Sigmoid colon (tissue), 7 donors: Measurements from ENCODE around the gene SCYGR5. TPM values are rescaled to one million over a fixed set of nuclear protein-coding genes. Genes with fewer than 3 reads are reported as not detected.

Experiments
- DNase-seq: peaks from one replicate; pipeline ENCODE4 v3.0.0-alpha.2; 2019
- H3K27ac ChIP-seq, 4 donors: fragments of 200-600 bp; sonication (generic); one replicate each; pipeline ENCODE4 v1.5.1; 2016 to 2019; ENCODE audit warnings: mild to moderate bottlenecking in 1 of 4
- H3K27me3 ChIP-seq, 3 donors: fragments of 200-600 bp; sonication (generic); one replicate each; pipeline ENCODE4 v1.5.1; 2019; ENCODE audit warnings: mild to moderate bottlenecking in 1 of 3
- H3K36me3 ChIP-seq, 4 donors: fragments of 200-600 bp; sonication (generic); one replicate each; pipeline ENCODE4 v1.5.1; 2016 to 2019
- H3K4me1 ChIP-seq, 4 donors: fragments of 200-600 bp; sonication (generic); one replicate each; pipeline ENCODE4 v1.5.1; 2017 to 2019
- H3K4me3 ChIP-seq, 4 donors: fragments of 200-600 bp; sonication (generic); one replicate each; pipeline ENCODE4 v1.5.1; 2017 to 2019; ENCODE audit warnings: mild to moderate bottlenecking in 2 of 4, moderate library complexity in 1 of 4
- H3K9me3 ChIP-seq, 4 donors: fragments of 200-600 bp in 3 of 4; sonication (generic) in 3 of 4; one replicate each; pipeline versions ENCODE4 v1.5.1 to v1.6.1; 2013 to 2019
- CTCF ChIP-seq, 4 experiments: fragments of 450-650 bp in 3 of 4; fragments of 200-600 bp in 1 of 4; IDR thresholded peaks; one replicate each; pipeline ENCODE4 v1.5.1; 2016 to 2019; ENCODE audit warnings: antibody characterized with exemption in 4 of 4, mild to moderate bottlenecking in 3 of 4, moderate library complexity in 2 of 4
- EP300 ChIP-seq, 4 donors: sonication (generic); formaldehyde crosslinking; IDR thresholded peaks; one replicate each; pipeline ENCODE4 v1.6.1; 2017; ENCODE audit warnings: antibody characterized with exemption in 4 of 4
- POLR2A ChIP-seq, 2 donors: fragments of 450-650 bp; IDR thresholded peaks; one replicate each; pipeline ENCODE4 v1.6.1; 2016; ENCODE audit warnings: antibody characterized with exemption in 2 of 2, mild to moderate bottlenecking in 2 of 2, moderate library complexity in 2 of 2
- POLR2AphosphoS5 ChIP-seq, 4 donors: sonication (generic); formaldehyde crosslinking; IDR thresholded peaks; one replicate each; pipeline ENCODE4 v1.6.1; 2017; ENCODE audit warnings: antibody characterized with exemption in 4 of 4
- WGBS, 2 donors: extraction: QIAGEN DNeasy Blood & Tissue Kit; methylation state at CpG; one replicate each; pipeline ENCODE4 v1.1.7; 2013; 5-methylcytosine and 5-hydroxymethylcytosine counted together
- intact Hi-C: fragments of 100-400 bp; cut with DNase I; formaldehyde crosslinking; loops from one replicate; pipeline ENCODE4 v1.15.1; 2023
- polyA plus RNA-seq, 3 donors: library from polyadenylated mRNA; stranded (reverse); fragments of 200-250 nt; gene quantifications; one replicate each; pipeline ENCODE4 v1.2.3, GENCODE V29; 2013
- total RNA-seq, 4 donors: library from RNA; depleted of rRNA; stranded (reverse); fragments of >200 nt; gene quantifications; one replicate each; pipeline ENCODE4 v1.1.0, GENCODE V29; 2016
- donor health status: healthy with polysubstance abuse.
- donor health status: Bipolar disorder and iron deficiency.
- donor health status: healthy.

SCYGR5 gene
- total and polyA plus RNA-seq, 7 donors: not detected

GRCh38 chr2:227701556-227701955, 35.0 kb downstream of the SCYGR5 start:
- Histone ChIP-seq H3K27ac (no peak overlapping the region), H3K4me3 (no peak overlapping the region), H3K4me1 (no peaks in the 10 kb centered on the region), H3K9me3 (no peaks in the 10 kb centered on the region), H3K36me3 (no peaks in the 10 kb centered on the region), H3K27me3 (no peaks in the 10 kb centered on the region)
- intact Hi-C loops: no loop called here
- DNase-seq: no peak
- WGBS, 2 donors: 14 to 60% methylated on average over 3 of the region's 3 CpGs
- TF ChIP-seq POLR2AphosphoS5 (IDR thresholded peaks at IDR 0.05) (no peak), EP300 (IDR thresholded peaks at IDR 0.05) (no peak), CTCF (IDR thresholded peaks at IDR 0.05) (no peak), POLR2A (IDR thresholded peaks at IDR 0.05) (no peak)

GRCh38 chr2:227703280-227703732, 36.7 kb downstream of the SCYGR5 start:
- 14 to 56% methylated on average over 4 of the region's 4 CpGs for WGBS, 2 donors
- Histone ChIP-seq H3K36me3 (no peaks in the 10 kb centered on the region), H3K27ac (no peak overlapping the region), H3K4me1 (no peaks in the 10 kb centered on the region), H3K4me3 (no peak overlapping the region), H3K27me3 (no peaks in the 10 kb centered on the region), H3K9me3 (no peaks in the 10 kb centered on the region)
- TF ChIP-seq POLR2AphosphoS5 (IDR thresholded peaks at IDR 0.05) (no peak), POLR2A (IDR thresholded peaks at IDR 0.05) (no peak), CTCF (IDR thresholded peaks at IDR 0.05) (no peak), EP300 (IDR thresholded peaks at IDR 0.05) (no peak)
- intact Hi-C loops: no loop called here
- DNase-seq: no peak

- intact Hi-C loops: no loop called here
- Histone ChIP-seq H3K27me3 (no peaks in the 10 kb centered on the region), H3K9me3 (no peaks in the 10 kb centered on the region), H3K27ac (no peak overlapping the region), H3K36me3 (no peaks in the 10 kb centered on the region), H3K4me3 (no peak overlapping the region), H3K4me1 (no peaks in the 10 kb centered on the region)
- WGBS, 2 donors: 64 to 82% methylated on average over 3 of the region's 3 CpGs
- no peak for DNase-seq
- TF ChIP-seq EP300 (IDR thresholded peaks at IDR 0.05): no peak
These were observed 37.4 kb downstream of the SCYGR5 start for GRCh38 chr2:227703961-227704360.

- intact Hi-C loops: no loop called here
- Histone ChIP-seq H3K36me3 (no peaks in the 10 kb centered on the region), H3K27ac (no peak overlapping the region), H3K4me1 (no peaks in the 10 kb centered on the region), H3K4me3 (no peak overlapping the region), H3K27me3 (no peaks in the 10 kb centered on the region), H3K9me3 (no peaks in the 10 kb centered on the region)
- WGBS, 2 donors: 32 to 73% methylated on average over 4 of the region's 4 CpGs
- DNase-seq: no peak
- TF ChIP-seq CTCF (IDR thresholded peaks at IDR 0.05): no peak
- TF ChIP-seq POLR2AphosphoS5 (IDR thresholded peaks at IDR 0.05): no peak
- no peak for TF ChIP-seq POLR2A (IDR thresholded peaks at IDR 0.05)
- TF ChIP-seq EP300 (IDR thresholded peaks at IDR 0.05): no peak
These were observed 40.3 kb downstream of the SCYGR5 start for GRCh38 chr2:227706859-227707258.

- Histone ChIP-seq H3K9me3 (no peaks in the 10 kb centered on the region), H3K27ac (no peak overlapping the region), H3K4me3 (no peak overlapping the region), H3K27me3 (no peaks in the 10 kb centered on the region), H3K4me1 (no peaks in the 10 kb centered on the region), H3K36me3 (no peaks in the 10 kb centered on the region)
- DNase-seq: no peak
- intact Hi-C loops: no loop called here
- TF ChIP-seq POLR2AphosphoS5 (IDR thresholded peaks at IDR 0.05): no peak
- TF ChIP-seq EP300 (IDR thresholded peaks at IDR 0.05): no peak
- no peak for TF ChIP-seq POLR2A (IDR thresholded peaks at IDR 0.05)
- TF ChIP-seq CTCF (IDR thresholded peaks at IDR 0.05): no peak
- WGBS, 2 donors: 81 to 90% methylated on average over 6 of the region's 6 CpGs
These were observed 40.8 kb downstream of the SCYGR5 start for GRCh38 chr2:227707390-227707789.
